B cell (primary cell): ENCODE measurements around the gene PDC. TPM values are rescaled to one million over a fixed set of nuclear protein-coding genes. Genes with fewer than 3 reads are reported as not detected.

ENCODE experiments used
- ATAC-seq: fragments of 200-7000 bp; cut with Tn5 transposase; one replicate; pipeline ENCODE4 v1.10.0; 2021; ENCODE audit warnings: low read depth, mild to moderate bottlenecking, moderate number of reproducible peaks, moderate library complexity
- CTCF ChIA-PET: fragments of 350-600 bp; sonication (Branson Sonifier 250); formaldehyde crosslinking; loops from one replicate; lab custom pipeline; 2021; ENCODE audit warnings: antibody characterized with exemption, inconsistent platforms; lab: Charles Lee
- POLR2A ChIA-PET: fragments of 350-600 bp; sonication (Branson Sonifier 250); formaldehyde crosslinking; loops from one replicate; lab custom pipeline; 2021; ENCODE audit warnings: antibody characterized with exemption; lab: Charles Lee
- DNase-seq: peaks from one replicate; pipeline ENCODE4 v3.0.0; 2013
- H2AFZ ChIP-seq: 2 replicates; pipeline ENCODE4 v1.6.1; 2012; ENCODE audit warnings: mild to moderate bottlenecking, low read depth, low read length; ENCODE audit not compliant: insufficient read depth, poor library complexity, severe bottlenecking
- H3K27ac ChIP-seq, 2 donors: 1 replicate in 1 of 2; 2 replicates in 1 of 2; pipeline ENCODE4 v1.5.1; 2012 to 2013; ENCODE audit warnings: low read length in 2 of 2, mild to moderate bottlenecking in 2 of 2, moderate library complexity in 1 of 2
- H3K27me3 ChIP-seq, 4 experiments: fragments of 200-600 bp in 1 of 4; sonication (generic) in 1 of 4; replicated peaks in 1 of 4; 1 replicate in 2 of 4; 2 replicates in 2 of 4; pipeline versions ENCODE4 v1.6.1 to v1.7.0; 2013 to 2016; ENCODE audit warnings: low read length in 3 of 4, mild to moderate bottlenecking in 2 of 4, mixed read lengths in 1 of 4, moderate library complexity in 1 of 4; ENCODE audit not compliant: insufficient read depth in 4 of 4, control insufficient read depth in 3 of 4; ENCODE audit errors: control extremely low read depth in 1 of 4
- H3K36me3 ChIP-seq, 2 experiments: replicated peaks in 1 of 2; 1 replicate in 1 of 2; 2 replicates in 1 of 2; pipeline versions ENCODE4 v1.6.1 to v1.7.1; 2013; ENCODE audit warnings: low read length in 1 of 2; ENCODE audit not compliant: insufficient read depth in 2 of 2, control insufficient read depth in 1 of 2; ENCODE audit errors: control extremely low read depth in 1 of 2, extremely low read depth in 1 of 2
- H3K4me1 ChIP-seq, 2 donors: fragments of 200-600 bp in 1 of 2; sonication (generic) in 1 of 2; 1 replicate in 1 of 2; 2 replicates in 1 of 2; pipeline versions ENCODE4 v1.5.1 to v1.6.1; 2013 to 2017; ENCODE audit warnings: low read length in 2 of 2; ENCODE audit not compliant: control insufficient read depth in 2 of 2, insufficient read depth in 2 of 2
- H3K4me2 ChIP-seq: replicated peaks from 2 replicates; pipeline ENCODE3; 2012; ENCODE audit warnings: mild to moderate bottlenecking, low read depth, low read length; ENCODE audit not compliant: poor library complexity, severe bottlenecking
- H3K4me3 ChIP-seq, 5 experiments: fragments of 200-600 bp in 1 of 5; sonication (generic) in 1 of 5; 1 replicate in 3 of 5; 2 replicates in 2 of 5; pipeline versions ENCODE4 v1.5.1 to v1.7.0; 2011 to 2016; ENCODE audit warnings: low read length in 4 of 5, mild to moderate bottlenecking in 4 of 5, low read depth in 2 of 5, control low read depth in 1 of 5, moderate library complexity in 1 of 5; ENCODE audit not compliant: insufficient read depth in 1 of 5; ENCODE audit errors: control extremely low read depth in 1 of 5, extremely low read depth in 1 of 5
- H3K79me2 ChIP-seq: fragments of 200-600 bp; sonication (generic); one replicate; pipeline ENCODE4 v1.6.0; 2016; ENCODE audit warnings: low read length; ENCODE audit not compliant: control insufficient read depth, insufficient read depth
- H3K9ac ChIP-seq: fragments of 200-600 bp; sonication (generic); 2 replicates; pipeline ENCODE4 v1.6.1; 2017; ENCODE audit warnings: mild to moderate bottlenecking, low read length, moderate library complexity
- H3K9me3 ChIP-seq, 3 donors: one replicate each; pipeline versions ENCODE4 v1.6.1 to v1.7.1; 2013; ENCODE audit warnings: low read length in 2 of 3; ENCODE audit not compliant: control insufficient read depth in 2 of 3, insufficient read depth in 1 of 3; ENCODE audit errors: control extremely low read depth in 1 of 3
- H4K20me1 ChIP-seq: 2 replicates; pipeline ENCODE4 v1.6.0; 2012; ENCODE audit warnings: mild to moderate bottlenecking, low read length; ENCODE audit not compliant: insufficient read depth, control insufficient read depth, poor library complexity, severe bottlenecking
- H3K27ac Mint-ChIP-seq: one replicate; pipeline ENCODE4 v1.8.0; 2021; ENCODE audit warnings: mixed read lengths
- H3K27me3 Mint-ChIP-seq: one replicate; pipeline ENCODE4 v1.8.0; 2021; ENCODE audit warnings: mixed read lengths
- H3K4me1 Mint-ChIP-seq: one replicate; pipeline ENCODE4 v1.8.0; 2021; ENCODE audit warnings: mixed read lengths
- H3K4me3 Mint-ChIP-seq: one replicate; pipeline ENCODE4 v1.8.0; 2021; ENCODE audit warnings: mixed read lengths
- H3K9me3 Mint-ChIP-seq: one replicate; pipeline ENCODE4 v1.8.0; 2022; ENCODE audit warnings: mixed read lengths; ENCODE audit not compliant: insufficient read depth
- CTCF ChIP-seq: fragments of 200-600 bp; IDR thresholded peaks from one replicate; pipeline ENCODE4 v1.8.0; 2022; ENCODE audit warnings: antibody characterized with exemption, mild to moderate bottlenecking
- EZH2 ChIP-seq: IDR thresholded peaks from 2 replicates; pipeline ENCODE4 v1.6.1; 2012; ENCODE audit warnings: borderline replicate concordance, low read depth, mild to moderate bottlenecking, moderate library complexity, low read length; ENCODE audit not compliant: insufficient read depth, poor library complexity, severe bottlenecking
- WGBS: methylation state at CpG from one replicate; pipeline ENCODE4 v1.1.5; 2013; ENCODE audit warnings: missing lambda C conversion rate; ENCODE audit not compliant: insufficient coverage; 5-methylcytosine and 5-hydroxymethylcytosine counted together
- intact Hi-C: fragments of 100-400 bp; cut with micrococcal nuclease; formaldehyde crosslinking; loops from one replicate; pipeline ENCODE4 v1.10.0; 2022
- polyA plus RNA-seq: library from polyadenylated mRNA; depleted of rRNA; stranded (reverse); fragments of >200 nt; gene quantifications from 2 replicates; pipeline ENCODE4 v1.2.3, GENCODE V29; 2012
- total RNA-seq, 2 donors: library from RNA; stranded (reverse); fragments of 120-200 nt in 1 of 2; gene quantifications; 1 replicate in 1 of 2; 2 replicates in 1 of 2; pipeline versions ENCODE4 v1.2.3 to v1.2.4, GENCODE V29; 2013 to 2022

The PDC gene
- total and polyA plus RNA-seq, 2 donors (not counting 1 experiment from before 2014, with no cell fraction given), result not detected

GRCh38 chr1:186476264-186477040 lies 15.5 kb upstream of the PDC start:
- Histone ChIP-seq H3K36me3 (no peaks in the 10 kb centered on the region), H3K27me3 (no peaks in the 10 kb centered on the region), H3K79me2 (no peaks in the 10 kb centered on the region), H3K9me3 (no peaks in the 10 kb centered on the region), H3K4me1 (no peaks in the 10 kb centered on the region), H3K9ac (no peak overlapping the region), H3K27ac (no peak overlapping the region), H3K4me2 (no peak overlapping the region), H2AFZ (no peak overlapping the region), H4K20me1 (no peaks in the 10 kb centered on the region), H3K4me3 (no peak overlapping the region)
- Mint-ChIP-seq H3K4me3 (no peak overlapping the region), H3K27ac (no peak overlapping the region), H3K9me3 (no peaks in the 10 kb centered on the region), H3K4me1 (no peaks in the 10 kb centered on the region), H3K27me3 (no peaks in the 10 kb centered on the region)
- no peak for DNase-seq
- ChIA-PET POLR2A (no interaction called here), CTCF (no interaction called here)
- ATAC-seq, result no peak
- TF ChIP-seq EZH2, result no peak
- no peak for TF ChIP-seq CTCF
- intact Hi-C loops, result no loop called here
- no CpG with 5 or more reads among the region's 5 CpGs for WGBS

- H3K4me3 ChIP-seq, result no peak overlapping the region
- TF ChIP-seq CTCF, result no peak
- TF ChIP-seq EZH2, result no peak
Observed at GRCh38 chr1:186474208-186474607, 13.3 kb upstream of the PDC start.

More at GRCh38 chr1:186474208-186474607, 13.3 kb upstream of the PDC start:
- ATAC-seq (no peak), DNase-seq (no peak)
- Histone ChIP-seq H3K4me1 (no peaks in the 10 kb centered on the region), H3K27me3 (no peaks in the 10 kb centered on the region), H3K27ac (no peak overlapping the region), H3K9ac (no peak overlapping the region), H3K4me2 (no peak overlapping the region), H4K20me1 (no peaks in the 10 kb centered on the region), H3K36me3 (no peaks in the 10 kb centered on the region), H3K9me3 (no peaks in the 10 kb centered on the region), H3K79me2 (no peaks in the 10 kb centered on the region), H2AFZ (no peak overlapping the region)
- H3K9me3 Mint-ChIP-seq, result no peaks in the 10 kb centered on the region
- no peak overlapping the region for H3K27ac Mint-ChIP-seq
- 100% methylated on average over 1 of the region's 2 CpGs for WGBS
- ChIA-PET POLR2A (no interaction called here), CTCF (no interaction called here)
- H3K4me3 Mint-ChIP-seq, result no peak overlapping the region
- H3K4me1 Mint-ChIP-seq, result no peaks in the 10 kb centered on the region
- intact Hi-C loops, result no loop called here
- no peaks in the 10 kb centered on the region for H3K27me3 Mint-ChIP-seq
